Measurements from ENCODE around the gene GPR61. TPM values are rescaled to one million over a fixed set of nuclear protein-coding genes. Genes with fewer than 3 reads are reported as not detected.

Gene GPR61
- total RNA-seq, 4 donors from 2014 or later, result 0.11 to 3.8 (median 1.1) TPM

DNA sequence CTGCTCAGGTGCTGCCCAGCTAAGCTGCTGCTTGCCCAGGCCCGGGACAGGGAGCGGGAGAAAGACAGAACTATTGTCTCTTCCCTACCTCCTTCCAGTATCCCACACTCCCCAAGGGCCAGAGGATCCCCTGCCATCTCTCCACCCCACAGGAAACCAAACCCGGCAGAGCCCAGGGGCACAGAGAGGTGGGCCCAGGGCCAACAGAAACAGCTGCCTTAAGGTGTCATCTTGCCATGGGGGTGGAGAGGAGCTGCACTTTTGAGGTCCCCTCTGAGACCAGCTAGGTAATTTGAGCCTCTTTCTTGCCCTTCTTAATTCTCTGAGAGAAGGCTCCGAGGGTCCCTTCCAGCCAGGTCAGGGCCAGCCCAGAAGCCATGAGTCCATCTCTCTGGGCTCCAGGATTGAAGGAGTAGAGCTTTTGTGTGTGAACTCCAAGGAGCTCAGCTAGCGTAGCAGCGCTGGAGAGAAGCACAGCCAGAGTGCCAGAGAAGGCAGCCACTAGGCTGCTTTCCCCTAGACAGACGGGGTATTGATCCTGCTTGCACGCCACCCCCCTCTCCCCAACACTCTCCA lies 9.7 kb upstream of the GPR61 start:
- WGBS, 2 donors, result 42 to 62% methylated on average over 7 to 8 of the region's 8 CpGs
- H3K27ac ChIP-seq, result no peak overlapping the region
- intact Hi-C loops (cut with DNase I), result loop anchor here (2.0 to 10.0 kb wide), 3 partner anchors 37 to 265 kb away; partner anchors contain the start of gene PSMA5
- no peak for TF ChIP-seq POLR2A (IDR thresholded peaks at IDR 0.05)
- no peak for TF ChIP-seq CTCF (IDR thresholded peaks at IDR 0.05)
- DNase-seq, result no peak
- H3K9me3 ChIP-seq, result no peaks in the 10 kb centered on the region
- no peaks in the 10 kb centered on the region for H3K27me3 ChIP-seq
- no peak overlapping the region for H3K4me3 ChIP-seq (replicated peaks in 1 of 3)
- no peaks in the 10 kb centered on the region for H3K36me3 ChIP-seq
- H3K4me1 ChIP-seq, result peaks cover 4 to 6% of the 10 kb centered on the region in 2 donors

DNA sequence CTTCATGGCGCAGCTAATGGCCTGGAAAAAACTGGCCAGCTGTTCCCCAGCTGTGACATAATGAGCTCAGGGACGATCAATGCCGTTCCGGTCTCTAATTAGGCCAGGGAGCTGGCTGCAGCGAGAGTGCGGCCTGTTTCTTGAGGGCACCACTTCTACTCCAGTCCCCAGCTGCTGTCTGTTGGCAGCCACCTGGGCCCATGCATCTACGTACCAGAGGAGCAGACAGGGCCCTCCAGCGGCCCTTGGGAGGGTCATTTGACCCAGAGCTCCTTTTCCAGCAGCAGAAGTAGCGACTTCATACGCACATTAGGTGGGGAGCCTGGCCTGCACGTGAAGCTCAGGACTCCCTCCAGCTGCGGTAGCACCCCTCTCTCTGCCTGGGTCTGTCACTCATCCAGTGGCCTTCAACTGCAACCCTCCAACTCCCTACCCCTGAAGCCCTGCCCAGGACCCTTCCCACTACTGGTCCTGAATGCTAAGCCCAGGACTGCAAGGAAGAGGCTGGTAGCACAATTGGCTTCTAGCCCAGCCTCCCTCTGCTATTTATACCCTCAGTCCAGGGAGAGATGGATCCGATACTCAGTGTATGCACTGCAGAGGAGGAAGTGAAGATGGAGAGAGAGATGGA lies 9.1 kb upstream of the GPR61 start:
- no peak overlapping the region for H3K4me3 ChIP-seq (replicated peaks in 1 of 3)
- H3K27ac ChIP-seq, result no peak overlapping the region
- intact Hi-C loops (cut with DNase I), result loop anchor here (2.0 to 10.0 kb wide), 3 partner anchors 38 to 266 kb away; partner anchors contain the start of gene PSMA5
- no peaks in the 10 kb centered on the region for H3K27me3 ChIP-seq
- peak; percentile 38 to 58 for DNase-seq
- no peaks in the 10 kb centered on the region for H3K9me3 ChIP-seq
- H3K4me1 ChIP-seq, result peaks cover 4 to 6% of the 10 kb centered on the region in 2 donors
- TF ChIP-seq CTCF (IDR thresholded peaks at IDR 0.05) (no peak), POLR2A (IDR thresholded peaks at IDR 0.05) (no peak)
- WGBS, 2 donors, result 65 to 68% methylated on average over 10 to 13 of the region's 13 CpGs
- H3K36me3 ChIP-seq, result no peaks in the 10 kb centered on the region

DNA sequence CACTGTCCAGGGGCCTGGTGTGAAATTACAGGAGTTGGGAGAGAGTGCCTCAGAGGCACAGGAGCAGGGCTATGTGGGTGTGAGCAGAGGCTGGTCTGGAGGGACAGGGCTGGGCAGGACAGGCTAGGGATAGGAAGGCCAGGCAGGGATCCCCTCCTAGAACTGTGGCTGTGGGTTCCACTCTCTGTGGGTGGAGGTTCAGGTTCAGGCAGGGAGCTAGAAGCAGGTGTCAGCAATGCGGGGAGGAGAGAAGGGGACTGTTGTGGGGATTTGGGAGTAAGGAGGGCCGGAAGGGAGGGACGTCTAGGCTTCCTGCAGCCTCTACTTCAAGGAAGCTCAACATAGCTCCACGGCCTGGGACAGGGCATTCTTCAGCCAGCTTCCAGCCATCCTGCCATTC lies 8.3 kb upstream of the GPR61 start:
- intact Hi-C loops (cut with DNase I), result loop anchor here (2.0 to 10.0 kb wide), 3 partner anchors 39 to 267 kb away; partner anchors contain the start of gene PSMA5
- Histone ChIP-seq H3K9me3 (no peaks in the 10 kb centered on the region), H3K36me3 (no peaks in the 10 kb centered on the region), H3K27me3 (no peaks in the 10 kb centered on the region), H3K27ac (no peak overlapping the region), H3K4me3 (replicated peaks in 1 of 3) (no peak overlapping the region), H3K4me1 (peaks cover 4 to 6% of the 10 kb centered on the region in 2 donors)
- no peak for DNase-seq
- no peak for TF ChIP-seq CTCF (IDR thresholded peaks at IDR 0.05)
- TF ChIP-seq POLR2A (IDR thresholded peaks at IDR 0.05), result no peak
- WGBS, 2 donors, result 77 to 88% methylated on average over 4 of the region's 4 CpGs

DNA sequence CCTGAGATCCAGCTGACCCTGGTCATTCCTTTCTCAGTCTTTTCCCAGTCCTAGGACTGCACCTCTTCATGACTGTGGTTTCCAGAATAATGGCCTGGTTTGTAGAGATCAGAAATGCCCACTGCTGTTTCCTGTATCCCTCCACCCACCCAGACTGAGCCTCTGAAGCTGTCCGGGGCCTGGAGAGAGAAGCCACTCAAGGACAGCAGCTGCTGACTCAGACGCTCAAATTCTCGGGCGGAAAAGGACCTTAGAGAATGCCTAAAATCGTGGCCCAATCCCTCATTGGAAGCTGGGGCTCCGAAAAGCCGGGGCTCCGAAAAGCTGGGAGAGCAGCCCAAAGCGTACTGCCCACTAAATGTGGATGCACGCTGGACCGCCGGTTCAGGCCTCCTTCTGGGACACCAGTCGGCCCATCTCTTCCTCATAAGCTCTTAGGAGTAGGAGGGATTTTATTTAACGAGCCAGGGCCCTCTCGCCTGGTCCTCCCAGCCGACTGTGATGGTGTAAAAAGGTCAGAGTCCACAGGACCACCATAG lies 7.8 kb upstream of the GPR61 start:
- peaks cover 4 to 6% of the 10 kb centered on the region in 2 donors for H3K4me1 ChIP-seq
- no peaks in the 10 kb centered on the region for H3K9me3 ChIP-seq
- no peak overlapping the region for H3K4me3 ChIP-seq (replicated peaks in 1 of 3)
- H3K36me3 ChIP-seq, result no peaks in the 10 kb centered on the region
- TF ChIP-seq CTCF (IDR thresholded peaks at IDR 0.05) (no peak), POLR2A (IDR thresholded peaks at IDR 0.05) (no peak)
- intact Hi-C loops (cut with DNase I), result loop anchor here (2.0 to 10.0 kb wide), 3 partner anchors 39 to 267 kb away; partner anchors contain the start of gene PSMA5
- no peak overlapping the region for H3K27ac ChIP-seq
- no peak for DNase-seq
- 41 to 73% methylated on average over 14 to 16 of the region's 16 CpGs for WGBS, 2 donors
- no peaks in the 10 kb centered on the region for H3K27me3 ChIP-seq

Measured in thyroid gland (tissue), 4 donors.